Neural progenitor cell (in vitro differentiated cells): ENCODE results near the gene PROZ. TPM values are rescaled to one million over a fixed set of nuclear protein-coding genes. Genes with fewer than 3 reads are reported as not detected.

Experiments
- DNase-seq: peaks from one replicate; pipeline ENCODE4 v3.0.0-alpha.2; 2016; ENCODE audit warnings: low spot score
- H2AFZ ChIP-seq: fragments of 200-600 bp; sonication (generic); replicated peaks from 2 replicates; pipeline ENCODE4 v1.6.1; 2016; ENCODE audit warnings: antibody characterized with exemption
- H3F3A ChIP-seq: fragments of 200-600 bp; sonication (generic); 2 replicates; pipeline ENCODE4 v1.6.1; 2016; ENCODE audit warnings: antibody characterized with exemption, low read depth
- H3K27ac ChIP-seq: fragments of 200-600 bp; sonication (generic); 2 replicates; pipeline ENCODE4 v1.5.1; 2016; ENCODE audit warnings: mild to moderate bottlenecking
- H3K27me3 ChIP-seq: fragments of 200-600 bp; sonication (generic); 2 replicates; pipeline ENCODE4 v1.6.1; 2016; ENCODE audit warnings: mild to moderate bottlenecking, moderate library complexity
- H3K36me3 ChIP-seq: fragments of 200-600 bp; sonication (generic); 2 replicates; pipeline ENCODE4 v1.5.1; 2016
- H3K4me1 ChIP-seq: fragments of 200-600 bp; sonication (generic); 2 replicates; pipeline ENCODE4 v1.6.1; 2016; ENCODE audit warnings: mixed run types
- H3K4me2 ChIP-seq: fragments of 200-600 bp; sonication (generic); 2 replicates; pipeline ENCODE4 v1.6.1; 2016
- H3K4me3 ChIP-seq: fragments of 200-600 bp; sonication (generic); 2 replicates; pipeline ENCODE4 v1.5.1; 2016
- H3K79me2 ChIP-seq: fragments of 200-600 bp; sonication (generic); 2 replicates; pipeline ENCODE4 v1.6.1; 2016; ENCODE audit warnings: low read depth
- H3K9ac ChIP-seq: fragments of 200-600 bp; sonication (generic); 2 replicates; pipeline ENCODE4 v1.6.1; 2016
- H3K9me3 ChIP-seq: fragments of 200-600 bp; sonication (generic); 2 replicates; pipeline ENCODE4 v1.5.1; 2016; ENCODE audit warnings: low read depth
- H4K20me1 ChIP-seq: fragments of 200-600 bp; sonication (generic); 2 replicates; pipeline ENCODE4 v1.6.1; 2016; ENCODE audit warnings: low read depth
- H3K27ac Mint-ChIP-seq: 3 replicates; pipeline ENCODE4 v1.8.0; 2021; ENCODE audit warnings: mixed read lengths
- H3K27me3 Mint-ChIP-seq: 2 replicates; pipeline ENCODE4 v1.8.0; 2022; ENCODE audit warnings: low read depth, mild to moderate bottlenecking, inconsistent platforms, moderate library complexity, mixed read lengths; ENCODE audit not compliant: insufficient read depth
- H3K36me3 Mint-ChIP-seq: 3 replicates; pipeline ENCODE4 v1.8.0; 2021; ENCODE audit warnings: mixed read lengths
- H3K4me1 Mint-ChIP-seq: 3 replicates; pipeline ENCODE4 v1.8.0; 2021; ENCODE audit warnings: mixed read lengths
- H3K4me3 Mint-ChIP-seq: 3 replicates; pipeline ENCODE4 v1.8.0; 2021; ENCODE audit warnings: mild to moderate bottlenecking, moderate library complexity, mixed read lengths
- H3K9me3 Mint-ChIP-seq: 3 replicates; pipeline ENCODE4 v1.8.0; 2020; ENCODE audit warnings: mixed read lengths
- EZH2 ChIP-seq: fragments of 200-600 bp; sonication (generic); IDR thresholded peaks from 2 replicates; pipeline ENCODE4 v1.6.1; 2017; ENCODE audit warnings: antibody characterized with exemption, mild to moderate bottlenecking, moderate library complexity
- EZH2phosphoT487 ChIP-seq: fragments of 200-600 bp; sonication (generic); IDR thresholded peaks from 2 replicates; pipeline ENCODE4 v1.6.1; 2017; ENCODE audit warnings: antibody characterized with exemption
- total RNA-seq: library from RNA; depleted of rRNA; stranded (reverse); fragments of >200 nt; gene quantifications from 2 replicates; pipeline ENCODE4 v1.2.3, GENCODE V29; 2015; ENCODE audit warnings: low replicate concordance
- TF ChIP-seq, protein P1 (sequence below): fragments of 200-600 bp; sonication (generic); IDR thresholded peaks from 2 replicates; pipeline ENCODE4 v1.5.1; 2017; ENCODE audit warnings: antibody characterized with exemption, mild to moderate bottlenecking

The PROZ gene
- total RNA-seq, 1 donor from 2014 or later = not detected

DNA sequence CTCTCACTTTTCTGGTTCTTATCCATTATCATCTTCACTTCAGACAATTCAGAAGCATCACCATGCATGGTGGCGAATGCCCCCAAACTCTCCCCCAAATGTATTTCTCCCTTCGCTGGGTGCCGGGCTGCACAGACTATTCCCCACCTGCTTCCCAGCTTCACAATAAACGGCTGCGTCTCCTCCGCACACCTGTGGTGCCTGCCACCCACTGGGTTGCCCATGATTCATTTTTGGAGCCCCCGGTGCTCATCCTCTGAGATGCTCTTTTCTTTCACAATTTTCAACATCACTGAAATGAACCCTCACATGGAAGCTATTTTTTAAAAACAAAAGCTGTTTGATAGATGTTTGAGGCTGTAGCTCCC, 38.6 kb upstream of the PROZ start:
- Histone ChIP-seq H3K4me1 (peaks cover 10% of the 10 kb centered on the region), H3K9me3 (no peaks in the 10 kb centered on the region), H3K36me3 (no peaks in the 10 kb centered on the region), H3K4me3 (no peak overlapping the region), H3K79me2 (no peaks in the 10 kb centered on the region), H3F3A (peaks cover 9% of the 10 kb centered on the region), H4K20me1 (no peaks in the 10 kb centered on the region), H2AFZ (no peak overlapping the region), H3K27me3 (no peaks in the 10 kb centered on the region), H3K27ac (no peak overlapping the region), H3K9ac (no peak overlapping the region), H3K4me2 (no peak overlapping the region)
- Mint-ChIP-seq H3K9me3 (no peaks in the 10 kb centered on the region), H3K27ac (no peak overlapping the region), H3K36me3 (no peaks in the 10 kb centered on the region), H3K4me1 (peaks cover 21% of the 10 kb centered on the region), H3K4me3 (no peak overlapping the region), H3K27me3 (peaks cover 4% of the 10 kb centered on the region)
- DNase-seq = no peak
- TF ChIP-seq EZH2 (no peak), EZH2phosphoT487 (no peak)
- TF ChIP-seq, protein P1, sequence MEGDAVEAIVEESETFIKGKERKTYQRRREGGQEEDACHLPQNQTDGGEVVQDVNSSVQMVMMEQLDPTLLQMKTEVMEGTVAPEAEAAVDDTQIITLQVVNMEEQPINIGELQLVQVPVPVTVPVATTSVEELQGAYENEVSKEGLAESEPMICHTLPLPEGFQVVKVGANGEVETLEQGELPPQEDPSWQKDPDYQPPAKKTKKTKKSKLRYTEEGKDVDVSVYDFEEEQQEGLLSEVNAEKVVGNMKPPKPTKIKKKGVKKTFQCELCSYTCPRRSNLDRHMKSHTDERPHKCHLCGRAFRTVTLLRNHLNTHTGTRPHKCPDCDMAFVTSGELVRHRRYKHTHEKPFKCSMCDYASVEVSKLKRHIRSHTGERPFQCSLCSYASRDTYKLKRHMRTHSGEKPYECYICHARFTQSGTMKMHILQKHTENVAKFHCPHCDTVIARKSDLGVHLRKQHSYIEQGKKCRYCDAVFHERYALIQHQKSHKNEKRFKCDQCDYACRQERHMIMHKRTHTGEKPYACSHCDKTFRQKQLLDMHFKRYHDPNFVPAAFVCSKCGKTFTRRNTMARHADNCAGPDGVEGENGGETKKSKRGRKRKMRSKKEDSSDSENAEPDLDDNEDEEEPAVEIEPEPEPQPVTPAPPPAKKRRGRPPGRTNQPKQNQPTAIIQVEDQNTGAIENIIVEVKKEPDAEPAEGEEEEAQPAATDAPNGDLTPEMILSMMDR = no peak

DNA sequence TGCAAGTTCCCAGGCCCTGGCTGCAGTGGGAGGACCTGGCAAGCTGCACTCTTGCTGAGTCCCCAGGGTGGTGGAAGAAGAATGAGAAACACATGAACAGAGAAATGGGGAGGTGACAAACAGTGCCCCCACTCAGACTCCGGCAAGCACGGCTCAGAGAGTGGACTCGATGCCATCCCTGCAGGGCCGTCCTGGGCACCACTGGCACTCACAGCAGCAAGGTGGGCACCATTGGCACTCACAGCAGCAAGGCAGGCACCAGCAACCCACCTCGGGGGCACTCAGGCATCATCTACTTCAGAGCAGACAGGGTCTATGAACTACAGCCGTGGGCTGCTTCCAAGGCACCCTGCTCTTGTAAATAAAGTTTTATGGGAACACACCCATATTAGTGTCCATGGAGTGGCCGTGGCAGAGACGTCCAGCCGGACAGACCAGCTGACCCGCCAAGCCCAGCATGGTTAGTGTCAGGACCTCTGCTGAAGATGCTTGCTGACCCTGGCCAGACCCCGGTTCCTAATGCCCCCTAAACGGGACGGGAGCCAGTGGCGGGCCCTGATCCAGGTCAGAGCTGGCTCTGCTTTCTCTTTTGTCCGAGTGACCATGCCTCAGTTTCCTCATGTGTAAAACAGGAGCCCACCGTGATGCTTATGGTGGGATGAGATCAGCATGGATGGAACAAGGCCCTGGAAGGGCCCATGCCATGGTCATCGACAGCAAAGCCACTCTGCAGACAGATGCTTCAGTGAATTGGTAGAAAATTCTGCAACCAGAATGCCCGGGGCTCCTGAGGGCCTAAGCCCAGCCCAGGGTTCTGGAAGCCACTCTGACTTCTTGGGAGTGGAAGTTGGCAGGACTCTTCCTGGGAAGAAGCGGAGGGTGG, 37.9 kb upstream of the PROZ start:
- peaks cover 4% of the 10 kb centered on the region for H3K27me3 Mint-ChIP-seq
- peaks cover 9% of the 10 kb centered on the region for H3F3A ChIP-seq
- DNase-seq = no peak

DNA sequence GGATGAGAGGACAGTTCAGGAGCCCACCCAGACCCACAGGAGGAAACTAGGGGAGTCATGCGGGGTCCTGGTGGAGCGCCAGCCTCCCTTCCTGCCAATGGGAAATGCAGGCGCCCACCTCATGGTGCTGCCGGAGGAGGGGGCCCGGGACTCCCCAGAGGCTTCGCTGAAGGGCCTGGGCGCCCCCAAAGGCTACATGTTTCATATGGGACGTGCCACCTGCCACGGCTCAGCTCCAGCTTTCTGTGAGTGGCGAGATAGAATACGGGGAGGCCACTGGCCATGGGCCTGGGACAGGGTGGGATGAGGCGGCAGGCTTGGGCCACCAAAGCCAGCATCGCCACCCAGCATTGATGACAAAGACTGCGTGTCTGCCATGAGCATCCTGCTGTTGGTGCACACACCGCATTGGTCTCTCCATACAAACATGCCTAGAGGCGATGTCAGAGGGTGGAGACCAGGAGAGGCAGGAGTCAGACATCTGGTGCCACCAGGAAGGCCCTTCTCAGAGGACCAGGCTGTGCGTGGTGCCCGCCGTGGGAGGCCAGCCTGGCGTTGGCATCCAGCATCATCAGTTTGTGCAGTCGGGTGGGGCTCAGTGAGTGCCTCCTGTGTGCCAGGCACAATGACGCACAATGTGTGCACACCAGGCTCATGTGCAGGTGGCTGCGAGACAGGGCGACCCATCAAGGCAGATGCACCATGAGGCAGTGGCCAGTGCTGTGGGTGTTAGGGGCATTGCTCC, 37.1 kb upstream of the PROZ start:
- no peaks in the 10 kb centered on the region for H3K79me2 ChIP-seq
- H3K9ac ChIP-seq = no peak overlapping the region
- H3K9me3 ChIP-seq = no peaks in the 10 kb centered on the region
- H4K20me1 ChIP-seq = no peaks in the 10 kb centered on the region
- H3K36me3 ChIP-seq = no peaks in the 10 kb centered on the region
- H3F3A ChIP-seq = peaks cover 9% of the 10 kb centered on the region
- no peaks in the 10 kb centered on the region for H3K36me3 Mint-ChIP-seq
- TF ChIP-seq EZH2phosphoT487 = no peak
- TF ChIP-seq, protein P1 = no peak
- TF ChIP-seq EZH2 = no peak
- H3K9me3 Mint-ChIP-seq = no peaks in the 10 kb centered on the region
- H3K4me1 Mint-ChIP-seq = peaks cover 21% of the 10 kb centered on the region
- no peaks in the 10 kb centered on the region for H3K27me3 ChIP-seq
- H3K4me3 Mint-ChIP-seq = no peak overlapping the region
- H3K27me3 Mint-ChIP-seq = peaks cover 7% of the 10 kb centered on the region
- no peak overlapping the region for H3K4me2 ChIP-seq
- H3K4me3 ChIP-seq = no peak overlapping the region
- no peak overlapping the region for H2AFZ ChIP-seq
- peaks cover 10% of the 10 kb centered on the region for H3K4me1 ChIP-seq
- H3K27ac ChIP-seq = no peak overlapping the region
- no peak overlapping the region for H3K27ac Mint-ChIP-seq
- DNase-seq = no peak

More for the DNA sequence above, 37.9 kb upstream of the PROZ start:
- Histone ChIP-seq H4K20me1 (no peaks in the 10 kb centered on the region), H3K27ac (no peak overlapping the region), H3K27me3 (no peaks in the 10 kb centered on the region), H3K9me3 (no peaks in the 10 kb centered on the region), H3K4me3 (no peak overlapping the region), H3K79me2 (no peaks in the 10 kb centered on the region), H3K36me3 (no peaks in the 10 kb centered on the region), H2AFZ (no peak overlapping the region), H3K4me2 (no peak overlapping the region), H3K9ac (no peak overlapping the region), H3K4me1 (peaks cover 10% of the 10 kb centered on the region)
- Mint-ChIP-seq H3K4me3 (no peak overlapping the region), H3K4me1 (peaks cover 21% of the 10 kb centered on the region), H3K27ac (no peak overlapping the region), H3K36me3 (no peaks in the 10 kb centered on the region), H3K9me3 (no peaks in the 10 kb centered on the region)
- no peak for TF ChIP-seq EZH2phosphoT487
- TF ChIP-seq, protein P1 = no peak
- no peak for TF ChIP-seq EZH2
